ENCODE data around the gene PLEKHF1. TPM values are rescaled to one million over a fixed set of nuclear protein-coding genes. Genes with fewer than 3 reads are reported as not detected.
A peak's percentile ranks its signal among the peaks of the same experiment; 100 is the strongest.

PLEKHF1 gene
- total and polyA plus RNA-seq, 2 donors (not counting 1 experiment from before 2014, with no cell fraction given), result 5.2 to 72.5 TPM

DNA sequence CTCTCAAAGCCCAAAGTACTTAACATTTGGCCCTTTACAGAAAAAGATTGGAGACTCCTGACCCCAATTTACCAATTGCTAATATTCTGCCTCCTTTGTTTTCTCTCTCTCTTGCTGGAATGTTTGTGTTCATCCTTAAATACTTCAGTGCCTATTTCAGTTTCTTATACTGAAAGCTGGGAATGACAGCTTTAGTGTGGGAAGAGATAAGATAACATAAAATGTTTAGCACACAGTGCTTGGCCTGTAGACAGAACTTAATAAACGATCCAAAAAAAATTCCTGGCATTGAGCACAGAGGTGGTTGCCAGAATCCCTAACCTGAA lies 3.0 kb upstream of the PLEKHF1 start:
- Histone ChIP-seq H4K20me1 (ENCODE audit: control insufficient read depth, extremely low read depth, insufficient read depth, low read length) (no peaks in the 10 kb centered on the region), H3K27ac (ENCODE audit: insufficient read depth, low read length) (peak overlapping the region; percentile 92), H3K4me1 (ENCODE audit: control insufficient read depth, extremely low read depth, insufficient read depth, low read length) (peaks cover 16% of the 10 kb centered on the region), H3K36me3 (ENCODE audit: control insufficient read depth, insufficient read depth, low read length) (no peaks in the 10 kb centered on the region), H3K4me3 (replicated peaks in 1 of 4; ENCODE audit: control extremely low read depth in 1 of 4, insufficient read depth in 1 of 4, low read depth in 3 of 4, low read length in 4 of 4) (peak overlapping the region; percentile 33 to 55 (median 40)), H3K79me2 (ENCODE audit: control insufficient read depth, insufficient read depth, low read length) (peaks cover 8% of the 10 kb centered on the region), H3K4me2 (ENCODE audit: extremely low read depth, insufficient read depth, low read length) (peak overlapping the region; percentile 92), H3K9me3 (ENCODE audit: control insufficient read depth, insufficient read depth, low read depth, low read length) (no peaks in the 10 kb centered on the region), H3K9ac (ENCODE audit: insufficient read depth, low read length) (peak overlapping the region; percentile 45), H2AFZ (ENCODE audit: low read length) (peak overlapping the region; percentile 60), H3K27me3 (ENCODE audit: control insufficient read depth, insufficient read depth, low read length) (no peaks in the 10 kb centered on the region)
- TF ChIP-seq, protein P1, sequence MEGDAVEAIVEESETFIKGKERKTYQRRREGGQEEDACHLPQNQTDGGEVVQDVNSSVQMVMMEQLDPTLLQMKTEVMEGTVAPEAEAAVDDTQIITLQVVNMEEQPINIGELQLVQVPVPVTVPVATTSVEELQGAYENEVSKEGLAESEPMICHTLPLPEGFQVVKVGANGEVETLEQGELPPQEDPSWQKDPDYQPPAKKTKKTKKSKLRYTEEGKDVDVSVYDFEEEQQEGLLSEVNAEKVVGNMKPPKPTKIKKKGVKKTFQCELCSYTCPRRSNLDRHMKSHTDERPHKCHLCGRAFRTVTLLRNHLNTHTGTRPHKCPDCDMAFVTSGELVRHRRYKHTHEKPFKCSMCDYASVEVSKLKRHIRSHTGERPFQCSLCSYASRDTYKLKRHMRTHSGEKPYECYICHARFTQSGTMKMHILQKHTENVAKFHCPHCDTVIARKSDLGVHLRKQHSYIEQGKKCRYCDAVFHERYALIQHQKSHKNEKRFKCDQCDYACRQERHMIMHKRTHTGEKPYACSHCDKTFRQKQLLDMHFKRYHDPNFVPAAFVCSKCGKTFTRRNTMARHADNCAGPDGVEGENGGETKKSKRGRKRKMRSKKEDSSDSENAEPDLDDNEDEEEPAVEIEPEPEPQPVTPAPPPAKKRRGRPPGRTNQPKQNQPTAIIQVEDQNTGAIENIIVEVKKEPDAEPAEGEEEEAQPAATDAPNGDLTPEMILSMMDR (conservative IDR thresholded peaks at IDR 0.05 in 1 of 2, IDR thresholded peaks at IDR 0.05 in 1 of 2; ENCODE audit: low read depth in 1 of 2, low read length in 2 of 2), result no peak
- no peak for TF ChIP-seq EZH2 (IDR thresholded peaks at IDR 0.05; ENCODE audit: low read length, missing control alignments)
- no peak for DNase-seq (ENCODE audit: low read depth in 2 of 2)

DNA sequence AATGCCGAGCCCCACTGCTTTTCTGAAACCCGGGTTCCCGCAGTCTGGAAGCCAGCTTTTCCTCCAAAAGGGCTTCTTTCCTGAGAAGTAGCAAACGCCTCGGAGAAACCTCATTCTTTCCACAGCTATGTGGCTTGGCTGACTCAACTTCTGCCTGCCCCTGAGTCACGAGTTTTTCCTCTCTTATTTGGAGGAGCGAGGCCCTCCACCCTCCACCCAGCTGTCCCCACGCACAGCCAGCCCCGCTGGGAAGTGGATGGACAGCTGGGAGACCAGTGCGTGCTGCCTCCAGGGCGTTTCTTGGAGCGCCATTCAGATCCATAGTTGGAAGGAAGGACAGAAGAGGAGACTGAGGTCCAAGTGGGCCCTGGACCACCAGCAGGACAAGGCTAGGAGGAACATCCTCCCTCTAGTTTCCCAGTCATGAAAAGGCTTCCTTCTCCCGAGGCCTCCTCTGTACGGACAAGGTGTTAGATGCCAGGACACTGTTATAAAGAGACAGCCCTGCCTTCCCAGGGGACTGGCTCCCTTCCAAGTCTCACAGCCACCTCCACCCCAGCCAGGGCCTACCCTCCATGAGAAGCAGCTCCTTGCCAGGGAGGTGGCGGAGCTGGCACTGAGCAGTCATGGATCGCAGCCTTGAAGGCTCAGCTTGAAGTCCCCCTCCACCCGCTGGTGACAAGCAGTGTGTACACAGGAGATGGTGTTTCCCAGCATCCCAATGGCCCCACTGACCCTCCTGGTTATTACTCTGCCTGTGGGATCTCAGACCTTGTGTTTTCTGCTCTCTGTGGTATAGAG lies 2.5 kb upstream of the PLEKHF1 start:
- Histone ChIP-seq H3K4me1 (ENCODE audit: control insufficient read depth, extremely low read depth, insufficient read depth, low read length) (peaks cover 21% of the 10 kb centered on the region), H3K4me2 (ENCODE audit: extremely low read depth, insufficient read depth, low read length) (peak overlapping the region; percentile 92), H3K27me3 (ENCODE audit: control insufficient read depth, insufficient read depth, low read length) (no peaks in the 10 kb centered on the region), H3K36me3 (ENCODE audit: control insufficient read depth, insufficient read depth, low read length) (peaks cover 2% of the 10 kb centered on the region), H3K4me3 (replicated peaks in 1 of 4; ENCODE audit: control extremely low read depth in 1 of 4, insufficient read depth in 1 of 4, low read depth in 3 of 4, low read length in 4 of 4) (peak overlapping the region; percentile 33 to 55 (median 40)), H2AFZ (ENCODE audit: low read length) (peak overlapping the region; percentile 82), H3K9ac (ENCODE audit: insufficient read depth, low read length) (peak overlapping the region; percentile 45), H4K20me1 (ENCODE audit: control insufficient read depth, extremely low read depth, insufficient read depth, low read length) (no peaks in the 10 kb centered on the region), H3K79me2 (ENCODE audit: control insufficient read depth, insufficient read depth, low read length) (peaks cover 13% of the 10 kb centered on the region), H3K27ac (ENCODE audit: insufficient read depth, low read length) (peak overlapping the region; percentile 92), H3K9me3 (ENCODE audit: control insufficient read depth, insufficient read depth, low read depth, low read length) (no peaks in the 10 kb centered on the region)
- peak; percentile 93 to 96 for DNase-seq (ENCODE audit: low read depth in 2 of 2)
- TF ChIP-seq EZH2 (IDR thresholded peaks at IDR 0.05; ENCODE audit: low read length, missing control alignments), result no peak
- TF ChIP-seq, protein P1 (conservative IDR thresholded peaks at IDR 0.05 in 1 of 2, IDR thresholded peaks at IDR 0.05 in 1 of 2; ENCODE audit: low read depth in 1 of 2, low read length in 2 of 2), result no peak

DNA sequence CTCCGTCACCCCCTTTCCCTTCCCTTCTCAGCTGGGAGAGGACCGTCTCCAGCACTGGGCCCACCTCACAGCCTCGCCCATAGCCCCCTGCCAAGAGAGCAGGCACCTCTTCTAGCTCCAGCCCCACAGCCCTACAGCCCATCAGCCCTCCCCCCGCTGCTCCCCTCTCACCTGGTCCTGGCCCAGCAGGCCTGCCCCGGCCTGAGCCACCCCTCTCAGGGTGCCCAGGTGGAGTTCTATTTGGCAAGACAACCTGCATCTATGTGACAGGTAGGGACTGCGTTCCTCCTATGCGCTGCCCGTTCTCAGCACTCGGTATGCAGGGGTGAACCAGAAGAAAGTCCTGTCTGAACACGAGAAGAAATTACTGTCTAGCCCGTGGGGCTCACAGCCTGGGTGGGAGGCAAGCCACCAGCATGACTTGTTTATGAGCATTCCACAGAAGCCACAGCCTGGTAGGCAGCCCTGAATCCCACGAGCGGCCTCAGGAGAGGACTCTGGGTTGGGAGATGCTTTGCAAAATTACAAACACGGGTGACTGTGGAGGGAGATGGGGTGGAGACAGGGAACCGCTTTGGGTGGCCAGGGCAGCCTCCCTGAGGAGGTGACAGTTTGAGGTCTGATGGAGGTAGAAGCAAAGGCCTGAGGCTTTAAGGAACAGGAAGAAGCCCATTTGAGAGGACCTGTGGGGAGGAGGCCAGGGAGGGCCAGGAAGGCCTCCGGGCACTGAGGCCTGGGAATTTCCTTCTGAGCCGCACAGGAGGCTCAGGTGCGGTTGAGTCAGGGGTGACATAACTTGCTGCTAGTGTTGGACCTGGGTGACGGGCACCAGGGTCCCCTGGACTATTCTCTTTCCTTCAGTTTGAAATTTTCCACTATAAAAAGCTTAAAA lies 1.2 kb upstream of the PLEKHF1 start:
- H4K20me1 ChIP-seq (ENCODE audit: control insufficient read depth, extremely low read depth, insufficient read depth, low read length), result no peaks in the 10 kb centered on the region
- DNase-seq (ENCODE audit: low read depth in 2 of 2), result peak in 1 of 2 donors; percentile 56
- peaks cover 5% of the 10 kb centered on the region for H3K36me3 ChIP-seq (ENCODE audit: control insufficient read depth, insufficient read depth, low read length)
- no peaks in the 10 kb centered on the region for H3K27me3 ChIP-seq (ENCODE audit: control insufficient read depth, insufficient read depth, low read length)
- peak overlapping the region in 1 of 4 experiments; percentile 95 for H3K4me3 ChIP-seq (replicated peaks in 1 of 4; ENCODE audit: control extremely low read depth in 1 of 4, insufficient read depth in 1 of 4, low read depth in 3 of 4, low read length in 4 of 4)
- H3K27ac ChIP-seq (ENCODE audit: insufficient read depth, low read length), result peak overlapping the region; percentile 10
- H3K4me2 ChIP-seq (ENCODE audit: extremely low read depth, insufficient read depth, low read length), result no peak overlapping the region
- no peak overlapping the region for H3K9ac ChIP-seq (ENCODE audit: insufficient read depth, low read length)
- H2AFZ ChIP-seq (ENCODE audit: low read length), result no peak overlapping the region
- peaks cover 23% of the 10 kb centered on the region for H3K4me1 ChIP-seq (ENCODE audit: control insufficient read depth, extremely low read depth, insufficient read depth, low read length)
- H3K9me3 ChIP-seq (ENCODE audit: control insufficient read depth, insufficient read depth, low read depth, low read length), result no peaks in the 10 kb centered on the region
- H3K79me2 ChIP-seq (ENCODE audit: control insufficient read depth, insufficient read depth, low read length), result peaks cover 25% of the 10 kb centered on the region
- TF ChIP-seq, protein P1 (conservative IDR thresholded peaks at IDR 0.05 in 1 of 2, IDR thresholded peaks at IDR 0.05 in 1 of 2; ENCODE audit: low read depth in 1 of 2, low read length in 2 of 2), result no peak
- no peak for TF ChIP-seq EZH2 (IDR thresholded peaks at IDR 0.05; ENCODE audit: low read length, missing control alignments)

Data from fibroblast of lung (primary cell).